GM12892 (cell line): ENCODE data around the gene USF1.

Experiments used
- POLR2A ChIP-seq: IDR thresholded peaks from 2 replicates; pipeline ENCODE4 v1.6.1; 2011; ENCODE audit warnings: low read depth, low read length, control low read depth
- POLR2AphosphoS5 ChIP-seq: IDR thresholded peaks from 2 replicates; pipeline ENCODE4 v1.6.1; 2011; ENCODE audit warnings: low read depth, low read length, control low read depth
- TAF1 ChIP-seq: IDR thresholded peaks from 2 replicates; pipeline ENCODE4 v1.6.1; 2011; ENCODE audit warnings: low read depth, mild to moderate bottlenecking, control low read depth, low read length, borderline replicate concordance

DNA sequence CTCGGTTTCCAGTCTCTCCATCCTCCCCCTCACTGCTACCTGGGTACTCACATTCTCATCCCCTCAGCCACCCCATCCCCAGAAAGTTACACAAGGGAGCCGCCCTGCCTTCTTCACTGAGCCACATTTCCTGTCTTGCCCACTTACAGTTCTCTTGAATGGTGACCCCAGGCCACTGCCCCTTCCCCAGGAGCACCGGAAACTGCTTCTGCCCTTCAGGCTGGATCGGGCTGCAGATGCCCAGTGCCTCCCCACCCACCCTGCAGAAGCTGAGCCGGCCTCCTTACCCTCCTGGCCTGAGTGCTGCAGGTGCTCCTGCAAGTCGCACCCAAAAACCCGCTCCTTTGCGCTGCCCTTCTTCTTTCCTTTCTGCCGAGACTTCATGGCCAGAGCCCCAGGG lies 23.5 kb upstream of the USF1 start:
- TF ChIP-seq POLR2AphosphoS5, result no peak
- no peak for TF ChIP-seq POLR2A
- no peak for TF ChIP-seq TAF1
